Measurements from ENCODE around the gene ZNF805. TPM values are rescaled to one million over a fixed set of nuclear protein-coding genes. Genes with fewer than 3 reads are reported as not detected.
A peak's percentile ranks its signal among the peaks of the same experiment; 100 is the strongest.

ZNF805 gene
- total RNA-seq, 1 experiment from 2014 or later = 9.2 TPM

- TF ChIP-seq ELF1 (IDR thresholded peaks at IDR 0.05; ENCODE audit: borderline replicate concordance, low read depth) = no peak
These were observed 486 bp upstream of the ZNF805 start (continued) for GRCh38 chr19:57239982-57240310.

- no peak for ATAC-seq
- Histone ChIP-seq H2AFZ (ENCODE audit: low read depth, low read length, poor library complexity, severe bottlenecking) (no peak overlapping the region), H3K27ac (ENCODE audit: low read depth, low read length) (peak overlapping the region; percentile 81), H3K36me3 (ENCODE audit: control insufficient read depth in 1 of 2, insufficient read depth in 2 of 2, low read length in 2 of 2) (peaks cover 0 to 3% of the 10 kb centered on the region in 2 experiments; a peak in 1 of 4 replicates), H3K79me2 (ENCODE audit: insufficient read depth, low read length) (peaks cover 32% of the 10 kb centered on the region), H4K20me1 (ENCODE audit: insufficient read depth) (no peaks in the 10 kb centered on the region), H3K9ac (ENCODE audit: low read length) (peak overlapping the region; percentile 75), H3K4me2 (ENCODE audit: low read length) (peak overlapping the region; percentile 80), H3K4me3 (replicated peaks in 1 of 2; ENCODE audit: low read depth in 1 of 2, low read length in 2 of 2) (peak overlapping the region; percentile 82 to 90), H3K27me3 (ENCODE audit: insufficient read depth, low read length) (no peaks in the 10 kb centered on the region), H3K4me1 (ENCODE audit: control insufficient read depth in 1 of 2, insufficient read depth in 2 of 2, low read length in 2 of 2) (peaks cover 6 to 16% of the 10 kb centered on the region in 2 experiments; a peak in 3 of 4 replicates), H3K9me3 (ENCODE audit: control insufficient read depth in 1 of 2, insufficient read depth in 1 of 2, low read depth in 1 of 2, low read length in 2 of 2) (no peaks in the 10 kb centered on the region), H3K9me2 (ENCODE audit: insufficient read depth) (no peaks in the 10 kb centered on the region)
- POLR2A ChIA-PET = no interaction called here
- TF ChIP-seq, protein P1, sequence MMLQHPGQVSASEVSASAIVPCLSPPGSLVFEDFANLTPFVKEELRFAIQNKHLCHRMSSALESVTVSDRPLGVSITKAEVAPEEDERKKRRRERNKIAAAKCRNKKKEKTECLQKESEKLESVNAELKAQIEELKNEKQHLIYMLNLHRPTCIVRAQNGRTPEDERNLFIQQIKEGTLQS (IDR thresholded peaks at IDR 0.05) = no peak
- TF ChIP-seq EZH2 (IDR thresholded peaks at IDR 0.05) (no peak), ZFX (IDR thresholded peaks at IDR 0.05) (no peak)
- DNase-seq (ENCODE audit: low read depth, low spot score) = no peak
- RAD21 ChIA-PET (ENCODE audit: low non-redundant PET in 1 of 2, low total read pairs in 2 of 2, uncharacterized antibody in 2 of 2, unreplicated experiment in 2 of 2) = no interaction called here
- CTCF ChIA-PET = no interaction called here
- no TSS peak for BruUV-seq (replicated peaks)
- intact Hi-C loops (cut with micrococcal nuclease) = no loop called here
These were observed 744 bp downstream of the ZNF805 start for GRCh38 chr19:57241176-57241575.

DNA sequence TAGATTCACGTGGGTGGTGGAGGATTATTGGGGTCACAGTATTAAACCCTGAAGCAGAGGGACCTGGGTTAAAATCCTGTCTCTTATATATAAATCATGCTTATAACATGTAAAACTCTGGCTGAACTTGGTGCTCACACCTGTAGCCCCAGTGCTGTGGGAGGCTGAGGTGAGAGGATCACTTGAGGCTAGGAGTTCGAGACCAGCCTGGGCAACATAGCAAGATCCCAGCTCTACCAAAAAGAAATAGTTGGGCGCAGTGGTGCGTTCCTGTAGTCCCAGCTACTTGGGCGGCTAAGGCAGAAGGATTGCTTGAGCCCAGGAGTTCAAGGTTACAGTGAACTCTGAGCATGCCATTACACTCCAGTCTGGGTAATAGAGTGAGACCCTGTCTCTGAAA is 2.4 kb downstream of the ZNF805 start:
- Histone ChIP-seq H3K79me2 (ENCODE audit: insufficient read depth, low read length) (peaks cover 39% of the 10 kb centered on the region), H2AFZ (ENCODE audit: low read depth, low read length, poor library complexity, severe bottlenecking) (no peak overlapping the region), H3K9ac (ENCODE audit: low read length) (no peak overlapping the region), H3K9me2 (ENCODE audit: insufficient read depth) (no peaks in the 10 kb centered on the region), H3K27me3 (ENCODE audit: insufficient read depth, low read length) (no peaks in the 10 kb centered on the region), H3K36me3 (ENCODE audit: control insufficient read depth in 1 of 2, insufficient read depth in 2 of 2, low read length in 2 of 2) (peaks cover 0 to 7% of the 10 kb centered on the region in 2 experiments; a peak in 1 of 4 replicates), H4K20me1 (ENCODE audit: insufficient read depth) (no peaks in the 10 kb centered on the region), H3K4me3 (replicated peaks in 1 of 2; ENCODE audit: low read depth in 1 of 2, low read length in 2 of 2) (no peak overlapping the region), H3K4me2 (ENCODE audit: low read length) (no peak overlapping the region), H3K9me3 (ENCODE audit: control insufficient read depth in 1 of 2, insufficient read depth in 1 of 2, low read depth in 1 of 2, low read length in 2 of 2) (no peaks in the 10 kb centered on the region), H3K27ac (ENCODE audit: low read depth, low read length) (no peak overlapping the region), H3K4me1 (ENCODE audit: control insufficient read depth in 1 of 2, insufficient read depth in 2 of 2, low read length in 2 of 2) (peaks cover 6 to 16% of the 10 kb centered on the region in 2 experiments; a peak in 3 of 4 replicates)
- ChIA-PET POLR2A (no interaction called here), CTCF (no interaction called here), RAD21 (ENCODE audit: low non-redundant PET in 1 of 2, low total read pairs in 2 of 2, uncharacterized antibody in 2 of 2, unreplicated experiment in 2 of 2) (no interaction called here)
- ATAC-seq (no peak), DNase-seq (ENCODE audit: low read depth, low spot score) (no peak)
- TF ChIP-seq RAD21 (IDR thresholded peaks at IDR 0.05; ENCODE audit: low read depth) (no peak), FOSL1 (IDR thresholded peaks at IDR 0.05; ENCODE audit: low read depth) (no peak), POLR2AphosphoS5 (IDR thresholded peaks at IDR 0.05; ENCODE audit: low read depth, low read length) (no peak), SIN3A (IDR thresholded peaks at IDR 0.05; ENCODE audit: low read depth) (no peak), SP1 (IDR thresholded peaks at IDR 0.05; ENCODE audit: low read depth) (no peak), POLR2A (IDR thresholded peaks at IDR 0.05; ENCODE audit: borderline replicate concordance, extremely low read depth, insufficient read depth, insufficient read length) (no peak)
- TF ChIP-seq, protein P1 (IDR thresholded peaks at IDR 0.05) = no peak
- no TSS peak for BruUV-seq (replicated peaks)
- intact Hi-C loops (cut with micrococcal nuclease) = no loop called here

All from HCT116 (cell line).